ENCODE data around the gene ADARB1. TPM values are rescaled to one million over a fixed set of nuclear protein-coding genes. Genes with fewer than 3 reads are reported as not detected.

ADARB1 gene
- total RNA-seq, 1 experiment from 2014 or later = 15.8 TPM

DNA sequence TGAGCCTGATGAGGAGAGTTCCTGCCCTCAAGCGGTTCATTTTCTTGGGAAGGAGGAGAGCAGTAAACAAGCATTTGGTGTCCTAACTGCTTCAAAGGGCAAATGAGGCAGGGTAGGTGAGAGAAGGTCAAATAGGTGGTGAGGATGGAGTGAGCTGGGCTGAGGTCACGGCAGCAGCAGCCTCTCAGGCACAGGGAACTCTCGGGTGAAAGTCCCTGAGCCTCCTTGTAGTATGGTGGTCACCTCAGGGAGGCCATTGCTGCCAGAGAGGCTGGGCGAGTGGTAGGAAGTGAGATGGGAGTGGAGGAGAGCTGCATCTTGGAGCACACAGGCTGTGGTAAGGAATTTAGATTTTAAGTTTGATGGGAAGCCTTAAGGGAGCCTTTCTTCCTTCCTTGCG is 4.0 kb downstream of the ADARB1 start:
- no peaks in the 10 kb centered on the region for H3K79me1 ChIP-seq (ENCODE audit: insufficient read depth, low read depth, low read length, poor library complexity, severe bottlenecking)
- no peak overlapping the region for H3K18ac ChIP-seq (ENCODE audit: insufficient read length, low read depth, low read length)
- H3K23me2 ChIP-seq (ENCODE audit: insufficient read length, low read depth, low read length, poor library complexity, severe bottlenecking) = peaks cover 7% of the 10 kb centered on the region
- H3K4me2 ChIP-seq (ENCODE audit: insufficient read depth, insufficient read length, low read length) = no peak overlapping the region
- H4K8ac ChIP-seq (replicated peaks; ENCODE audit: insufficient read length, low read depth, low read length) = no peak overlapping the region
- H3K14ac ChIP-seq (ENCODE audit: insufficient read depth, low read length) = no peak overlapping the region
- no peak overlapping the region for H2BK5ac ChIP-seq (ENCODE audit: insufficient read length, low read length)
- no peaks in the 10 kb centered on the region for H3K9me3 ChIP-seq (ENCODE audit: control insufficient read depth, low read depth, low read length)
- no peak overlapping the region for H3K27ac ChIP-seq (ENCODE audit: insufficient read length, low read depth, low read length)
- TF ChIP-seq, protein P1, sequence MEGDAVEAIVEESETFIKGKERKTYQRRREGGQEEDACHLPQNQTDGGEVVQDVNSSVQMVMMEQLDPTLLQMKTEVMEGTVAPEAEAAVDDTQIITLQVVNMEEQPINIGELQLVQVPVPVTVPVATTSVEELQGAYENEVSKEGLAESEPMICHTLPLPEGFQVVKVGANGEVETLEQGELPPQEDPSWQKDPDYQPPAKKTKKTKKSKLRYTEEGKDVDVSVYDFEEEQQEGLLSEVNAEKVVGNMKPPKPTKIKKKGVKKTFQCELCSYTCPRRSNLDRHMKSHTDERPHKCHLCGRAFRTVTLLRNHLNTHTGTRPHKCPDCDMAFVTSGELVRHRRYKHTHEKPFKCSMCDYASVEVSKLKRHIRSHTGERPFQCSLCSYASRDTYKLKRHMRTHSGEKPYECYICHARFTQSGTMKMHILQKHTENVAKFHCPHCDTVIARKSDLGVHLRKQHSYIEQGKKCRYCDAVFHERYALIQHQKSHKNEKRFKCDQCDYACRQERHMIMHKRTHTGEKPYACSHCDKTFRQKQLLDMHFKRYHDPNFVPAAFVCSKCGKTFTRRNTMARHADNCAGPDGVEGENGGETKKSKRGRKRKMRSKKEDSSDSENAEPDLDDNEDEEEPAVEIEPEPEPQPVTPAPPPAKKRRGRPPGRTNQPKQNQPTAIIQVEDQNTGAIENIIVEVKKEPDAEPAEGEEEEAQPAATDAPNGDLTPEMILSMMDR (conservative IDR thresholded peaks at IDR 0.05) = no peak
- H3K79me2 ChIP-seq (ENCODE audit: insufficient read depth, low read length) = no peaks in the 10 kb centered on the region
- Mint-ChIP-seq H3K4me1 (peaks cover 22 to 24% of the 10 kb centered on the region in 2 experiments), H3K27me3 (ENCODE audit: low read depth) (peaks cover 27% of the 10 kb centered on the region), H3K27ac (no peak overlapping the region; a peak in 1 of 7 replicates), H3K36me3 (ENCODE audit: insufficient read depth in 1 of 3, low read depth in 3 of 3) (peaks cover 0 to 5% (median 2%) of the 10 kb centered on the region in 3 experiments; a peak in 3 of 7 replicates), H3K4me3 (no peak overlapping the region), H3K9me3 (peaks cover 0 to 3% of the 10 kb centered on the region in 2 experiments; a peak in 3 of 5 replicates)
- H2BK12ac ChIP-seq (ENCODE audit: insufficient read length, low read depth, low read length) = no peak overlapping the region
- H3K4ac ChIP-seq (ENCODE audit: low read depth, low read length) = no peak overlapping the region
- H2AFZ ChIP-seq (ENCODE audit: low read length) = no peak overlapping the region
- no CpG with 5 or more reads among the region's 5 CpGs for WGBS (ENCODE audit: extremely low coverage, insufficient read length, low lambda C conversion rate)
- H4K91ac ChIP-seq (ENCODE audit: insufficient read length, low read depth, low read length) = no peak overlapping the region
- H3K9ac ChIP-seq (ENCODE audit: extremely low read depth, insufficient read length, low read length) = no peak overlapping the region
- H3T11ph ChIP-seq (ENCODE audit: low read length) = no peak overlapping the region
- no peaks in the 10 kb centered on the region for H3K4me1 ChIP-seq (ENCODE audit: insufficient read depth, low read length)
- H2BK120ac ChIP-seq (ENCODE audit: low read depth, low read length, poor library complexity, severe bottlenecking) = no peak overlapping the region
- no peak overlapping the region for H3K56ac ChIP-seq (ENCODE audit: insufficient read length, low read depth, low read length)
- no peaks in the 10 kb centered on the region for H4K20me1 ChIP-seq (ENCODE audit: control insufficient read depth, insufficient read depth, insufficient read length)
- no peak overlapping the region for H2AK5ac ChIP-seq (ENCODE audit: insufficient read length, low read length)
- no peak overlapping the region for H4K5ac ChIP-seq (ENCODE audit: insufficient read length, low read depth, low read length)
- H3K23ac ChIP-seq (ENCODE audit: insufficient read length, low read depth, low read length) = no peak overlapping the region
- peaks cover 11% of the 10 kb centered on the region; the same call in 1 of the 2 replicates for H3K27me3 ChIP-seq (ENCODE audit: insufficient read depth, low read length)
- H2BK15ac ChIP-seq (ENCODE audit: low read depth, low read length) = no peak overlapping the region
- DNase-seq = peak; percentile 17
- no peak overlapping the region for H2BK20ac ChIP-seq (ENCODE audit: low read depth, low read length, poor library complexity, severe bottlenecking)
